Endothelial cell of umbilical vein (primary cell): ENCODE data around the gene CENPQ. TPM values are rescaled to one million over a fixed set of nuclear protein-coding genes. Genes with fewer than 3 reads are reported as not detected.

Experiments used
- BruUV-seq: library from RNA; stranded (reverse); fragments of 400-500 nt; replicated peaks from 2 replicates; lab custom pipeline; 2021; lab: Mats Ljungman, UMichigan
- CTCF ChIA-PET: fragments of 300-600, 350-600 bp; sonication (Branson Sonifier 250); formaldehyde crosslinking; loops from one replicate; lab custom pipeline; 2021; ENCODE audit warnings: antibody characterized with exemption, inconsistent platforms; lab: Charles Lee
- POLR2A ChIA-PET: fragments of 300-600, 350-600 bp; sonication (Branson Sonifier 250); formaldehyde crosslinking; loops from one replicate; lab custom pipeline; 2021; ENCODE audit warnings: antibody characterized with exemption, inconsistent platforms; lab: Charles Lee
- DNase-seq: peaks from one replicate; pipeline ENCODE4 v3.0.0-alpha.2; 2011; ENCODE audit warnings: low read depth, low spot score
- FAIRE-seq: peaks from 2 replicates; lab custom pipeline; 2011; peaks lifted over from hg19 to GRCh38; lab: Jason Lieb, UNC
- H2AFZ ChIP-seq: 2 replicates; pipeline ENCODE4 v1.6.0; 2012; ENCODE audit warnings: low read depth, low read length, control low read depth, inconsistent platforms
- H3K27ac ChIP-seq: 2 replicates; pipeline ENCODE4 v1.5.1; 2011; ENCODE audit warnings: low read depth, mild to moderate bottlenecking, control low read depth, low read length, moderate library complexity; ENCODE audit not compliant: insufficient read depth
- H3K27me3 ChIP-seq, 2 experiments: 2 replicates each; pipeline versions ENCODE4 v1.6.0 to v1.6.1; 2011; ENCODE audit warnings: low read length in 2 of 2, mixed read lengths in 1 of 2; ENCODE audit not compliant: control insufficient read depth in 2 of 2, insufficient read depth in 2 of 2
- H3K36me3 ChIP-seq, 2 experiments: 2 replicates in 1 of 2; 3 replicates in 1 of 2; pipeline ENCODE4 v1.5.1; 2011; ENCODE audit warnings: low read length in 2 of 2, mild to moderate bottlenecking in 1 of 2, moderate library complexity in 1 of 2; ENCODE audit not compliant: control insufficient read depth in 2 of 2, insufficient read depth in 2 of 2; ENCODE audit errors: extremely low read depth in 1 of 2
- H3K4me1 ChIP-seq: 3 replicates; pipeline ENCODE4 v1.5.1; 2011; ENCODE audit warnings: mild to moderate bottlenecking, low read length; ENCODE audit not compliant: control insufficient read depth, insufficient read depth; ENCODE audit errors: extremely low read depth
- H3K4me2 ChIP-seq: 2 replicates; pipeline ENCODE4 v1.6.1; 2011; ENCODE audit warnings: low read length, control low read depth, mixed read lengths; ENCODE audit not compliant: insufficient read depth
- H3K4me3 ChIP-seq, 3 experiments: fragments of 200-600 bp in 1 of 3; sonication (generic), shearing (Covaris generic) in 1 of 3; replicated peaks in 1 of 3; 2 replicates each; pipeline ENCODE4 v1.5.1; 2011 to 2016; ENCODE audit warnings: control low read depth in 3 of 3, low read length in 3 of 3, mild to moderate bottlenecking in 2 of 3, inconsistent platforms in 1 of 3, low read depth in 1 of 3, moderate library complexity in 1 of 3; ENCODE audit not compliant: insufficient read depth in 1 of 3
- H3K79me2 ChIP-seq: 2 replicates; pipeline ENCODE4 v1.6.0; 2012; ENCODE audit warnings: low read length, inconsistent platforms; ENCODE audit not compliant: control insufficient read depth, insufficient read depth
- H3K9ac ChIP-seq: replicated peaks from 2 replicates; pipeline ENCODE3; 2011; ENCODE audit warnings: low read length, control low read depth; ENCODE audit not compliant: insufficient read depth; ENCODE audit errors: extremely low read depth
- H3K9me1 ChIP-seq: replicated peaks from 3 replicates; pipeline ENCODE4 v1.6.0; 2011; ENCODE audit warnings: mild to moderate bottlenecking, low read length; ENCODE audit not compliant: control insufficient read depth, insufficient read depth; ENCODE audit errors: extremely low read depth
- H3K9me3 ChIP-seq: replicated peaks from 2 replicates; pipeline ENCODE4 v1.5.1; 2012; ENCODE audit warnings: low read length, inconsistent platforms; ENCODE audit not compliant: control insufficient read depth, insufficient read depth
- H4K20me1 ChIP-seq: replicated peaks from 2 replicates; pipeline ENCODE3; 2011; ENCODE audit warnings: mild to moderate bottlenecking, low read length; ENCODE audit not compliant: control insufficient read depth, insufficient read depth; ENCODE audit errors: extremely low read depth
- EZH2 ChIP-seq: IDR thresholded peaks from 2 replicates; pipeline ENCODE4 v1.6.1; 2012; ENCODE audit warnings: borderline replicate concordance, low read depth, mild to moderate bottlenecking, moderate library complexity, low read length, inconsistent platforms; ENCODE audit not compliant: severe bottlenecking
- FOS ChIP-seq: IDR thresholded peaks from 2 replicates; pipeline ENCODE4 v1.6.1; 2011; ENCODE audit warnings: mild to moderate bottlenecking, low read length, moderate library complexity, borderline replicate concordance; ENCODE audit not compliant: insufficient read depth
- GATA2 ChIP-seq: IDR thresholded peaks from 2 replicates; pipeline ENCODE4 v1.7.0; 2011; ENCODE audit warnings: low read depth, mild to moderate bottlenecking, moderate library complexity, mixed read lengths, low read length; ENCODE audit not compliant: insufficient read length, insufficient read depth
- JUN ChIP-seq: IDR thresholded peaks from 2 replicates; pipeline ENCODE4 v1.6.1; 2011; ENCODE audit warnings: borderline replicate concordance, low read depth; ENCODE audit not compliant: insufficient read length, insufficient read depth
- MYC ChIP-seq: IDR thresholded peaks from one replicate; pipeline ENCODE4 v1.6.1; 2011; ENCODE audit warnings: mild to moderate bottlenecking, low read depth, low read length
- POLR2A ChIP-seq: IDR thresholded peaks from 2 replicates; pipeline ENCODE4 v1.6.1; 2012; ENCODE audit warnings: low read depth, mild to moderate bottlenecking, control low read depth, low read length
- POLR2AphosphoS5 ChIP-seq: IDR thresholded peaks from 2 replicates; pipeline ENCODE4 v1.6.1; 2012; ENCODE audit warnings: low read depth, mild to moderate bottlenecking, control low read depth, low read length, moderate library complexity; ENCODE audit not compliant: insufficient read depth
- dilution Hi-C: fragments of 300-500 bp; cut with MboI; formaldehyde crosslinking; loops from one replicate; pipeline ENCODE4 v1.15.0; 2019; ENCODE audit warnings: low sequenced_read_pairs; ENCODE audit not compliant: extremely low pct_ligation_motif_present
- intact Hi-C: fragments of 100-400 bp; cut with micrococcal nuclease; formaldehyde crosslinking; loops from one replicate; pipeline ENCODE4 v1.10.0; 2022
- polyA plus RNA-seq, 4 experiments: library from polyadenylated mRNA; depleted of rRNA in 3 of 4; stranded (reverse) in 3 of 4; unstranded in 1 of 4; fragments of >200 nt; gene quantifications; 2 replicates each; pipeline versions ENCODE4 v1.2.1 to v1.2.3, GENCODE V29; 2011 to 2012; ENCODE audit warnings: missing spikeins in 1 of 4
- total RNA-seq: library from RNA; stranded (reverse); gene quantifications from 2 replicates; pipeline ENCODE4 v1.2.3, GENCODE V29; 2021
- TF ChIP-seq, protein P1 (sequence below): IDR thresholded peaks from 2 replicates; pipeline ENCODE4 v1.6.1; 2011; ENCODE audit not compliant: insufficient read depth, insufficient read length
- TF ChIP-seq, protein P2 (sequence below), 2 donors: IDR thresholded peaks; 1 replicate in 1 of 2; 2 replicates in 1 of 2; pipeline ENCODE4 v1.5.1; 2011; ENCODE audit warnings: low read length in 2 of 2, mild to moderate bottlenecking in 2 of 2, moderate library complexity in 2 of 2, control low read depth in 1 of 2, inconsistent platforms in 1 of 2, low read depth in 1 of 2; ENCODE audit not compliant: insufficient read depth in 1 of 2; ENCODE audit errors: extremely low read depth in 1 of 2

Gene CENPQ
- total and polyA plus RNA-seq, 2 donors (not counting 3 experiments of a cell fraction or from before 2014, with no cell fraction given), result 3.3 to 8.0 TPM

DNA sequence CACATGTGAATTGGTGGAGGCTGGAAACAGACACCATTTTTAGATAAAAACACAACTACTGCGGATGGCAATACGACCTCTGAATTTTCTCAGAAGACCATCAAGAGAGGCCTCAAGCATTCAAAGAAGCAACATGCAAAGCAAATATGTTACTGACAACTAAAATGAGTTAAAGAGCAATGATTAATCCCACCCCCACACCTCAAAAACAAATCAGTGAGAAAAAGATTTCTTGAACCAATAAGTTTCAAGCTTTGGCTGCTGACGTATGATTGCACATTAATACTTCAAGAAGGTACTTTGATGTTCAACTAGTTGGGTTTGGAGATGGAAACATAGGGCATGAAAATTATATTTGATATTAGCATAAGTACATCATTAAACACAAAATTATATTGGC, 1.1 kb upstream of the CENPQ start:
- Histone ChIP-seq H2AFZ (peak overlapping the region; percentile 16), H3K36me3 (no peaks in the 10 kb centered on the region), H3K9me1 (no peaks in the 10 kb centered on the region), H3K79me2 (peaks cover 17% of the 10 kb centered on the region), H3K4me3 (peak overlapping the region; percentile 66 to 96 (median 92)), H3K4me1 (peaks cover 19% of the 10 kb centered on the region), H3K27ac (no peak overlapping the region), H3K9ac (peak overlapping the region; percentile 77), H3K27me3 (no peaks in the 10 kb centered on the region), H3K4me2 (peak overlapping the region; percentile 92), H4K20me1 (no peaks in the 10 kb centered on the region), H3K9me3 (no peaks in the 10 kb centered on the region)
- ChIA-PET POLR2A (no interaction called here), CTCF (interaction anchor here (1.0 kb wide), 1 partner anchor 9 kb away, joined by 5 read pairs; no protein-coding TSS in a partner anchor)
- TF ChIP-seq FOS (no peak), POLR2AphosphoS5 (no peak), POLR2A (no peak), EZH2 (no peak), MYC (no peak), GATA2 (no peak), JUN (no peak)
- TF ChIP-seq, protein P1, sequence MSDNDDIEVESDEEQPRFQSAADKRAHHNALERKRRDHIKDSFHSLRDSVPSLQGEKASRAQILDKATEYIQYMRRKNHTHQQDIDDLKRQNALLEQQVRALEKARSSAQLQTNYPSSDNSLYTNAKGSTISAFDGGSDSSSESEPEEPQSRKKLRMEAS, result no peak
- TF ChIP-seq, protein P2, sequence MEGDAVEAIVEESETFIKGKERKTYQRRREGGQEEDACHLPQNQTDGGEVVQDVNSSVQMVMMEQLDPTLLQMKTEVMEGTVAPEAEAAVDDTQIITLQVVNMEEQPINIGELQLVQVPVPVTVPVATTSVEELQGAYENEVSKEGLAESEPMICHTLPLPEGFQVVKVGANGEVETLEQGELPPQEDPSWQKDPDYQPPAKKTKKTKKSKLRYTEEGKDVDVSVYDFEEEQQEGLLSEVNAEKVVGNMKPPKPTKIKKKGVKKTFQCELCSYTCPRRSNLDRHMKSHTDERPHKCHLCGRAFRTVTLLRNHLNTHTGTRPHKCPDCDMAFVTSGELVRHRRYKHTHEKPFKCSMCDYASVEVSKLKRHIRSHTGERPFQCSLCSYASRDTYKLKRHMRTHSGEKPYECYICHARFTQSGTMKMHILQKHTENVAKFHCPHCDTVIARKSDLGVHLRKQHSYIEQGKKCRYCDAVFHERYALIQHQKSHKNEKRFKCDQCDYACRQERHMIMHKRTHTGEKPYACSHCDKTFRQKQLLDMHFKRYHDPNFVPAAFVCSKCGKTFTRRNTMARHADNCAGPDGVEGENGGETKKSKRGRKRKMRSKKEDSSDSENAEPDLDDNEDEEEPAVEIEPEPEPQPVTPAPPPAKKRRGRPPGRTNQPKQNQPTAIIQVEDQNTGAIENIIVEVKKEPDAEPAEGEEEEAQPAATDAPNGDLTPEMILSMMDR (IDR thresholded peaks at IDR 0.05; ENCODE audit: extremely low read depth in 1 of 2, insufficient read depth in 1 of 2, low read depth in 1 of 2, low read length in 2 of 2), result no peak
- DNase-seq (no peak), FAIRE-seq (peak; percentile 69)
- dilution Hi-C loops (no loop called here), intact Hi-C loops (no loop called here)
- BruUV-seq, result no TSS peak
